ENCODE results near the gene RAPGEF3.

RAPGEF3 gene

GRCh38 chr12:47721431-47721973, 37.2 kb downstream of the RAPGEF3 start:
- no peak for TF ChIP-seq CTCF (IDR thresholded peaks at IDR 0.05; ENCODE audit: low read depth, low read length)

GRCh38 chr12:47718531-47718930, 40.1 kb downstream of the RAPGEF3 start:
- no peak for TF ChIP-seq CTCF (IDR thresholded peaks at IDR 0.05; ENCODE audit: low read depth, low read length)
- no peak for DNase-seq (ENCODE audit: extremely low read depth, low read depth)

More at GRCh38 chr12:47721431-47721973, 37.2 kb downstream of the RAPGEF3 start:
- no peak for DNase-seq (ENCODE audit: extremely low read depth, low read depth)

GRCh38 chr12:47717443-47718193, 41.1 kb downstream of the RAPGEF3 start:
- TF ChIP-seq CTCF (IDR thresholded peaks at IDR 0.05; ENCODE audit: low read depth, low read length) = peak; percentile 97

GRCh38 chr12:47717046-47717442, 41.6 kb downstream of the RAPGEF3 start:
- DNase-seq (ENCODE audit: extremely low read depth, low read depth) = no peak

More at GRCh38 chr12:47717443-47718193, 41.1 kb downstream of the RAPGEF3 start:
- peak; percentile 75 for DNase-seq (ENCODE audit: extremely low read depth, low read depth)

GRCh38 chr12:47715877-47716548, 42.7 kb downstream of the RAPGEF3 start:
- TF ChIP-seq CTCF (IDR thresholded peaks at IDR 0.05; ENCODE audit: low read depth, low read length) = no peak
- no peak for DNase-seq (ENCODE audit: extremely low read depth, low read depth)

More at GRCh38 chr12:47717046-47717442, 41.6 kb downstream of the RAPGEF3 start:
- TF ChIP-seq CTCF (IDR thresholded peaks at IDR 0.05; ENCODE audit: low read depth, low read length) = no peak

- no peak for DNase-seq (ENCODE audit: extremely low read depth, low read depth)
- TF ChIP-seq CTCF (IDR thresholded peaks at IDR 0.05; ENCODE audit: low read depth, low read length) = peak; percentile 69
These were observed 43.2 kb downstream of the RAPGEF3 start for GRCh38 chr12:47715393-47715876.
